B cell (primary cell): ENCODE results near the gene PRPS1. TPM values are rescaled to one million over a fixed set of nuclear protein-coding genes. Genes with fewer than 3 reads are reported as not detected.

Source experiments
- ATAC-seq: fragments of 200-7000 bp; cut with Tn5 transposase; one replicate; pipeline ENCODE4 v1.10.0; 2021; ENCODE audit warnings: low read depth, mild to moderate bottlenecking, moderate number of reproducible peaks, moderate library complexity
- CTCF ChIA-PET: fragments of 350-600 bp; sonication (Branson Sonifier 250); formaldehyde crosslinking; loops from one replicate; lab custom pipeline; 2021; ENCODE audit warnings: antibody characterized with exemption, inconsistent platforms; lab: Charles Lee
- POLR2A ChIA-PET: fragments of 350-600 bp; sonication (Branson Sonifier 250); formaldehyde crosslinking; loops from one replicate; lab custom pipeline; 2021; ENCODE audit warnings: antibody characterized with exemption; lab: Charles Lee
- DNase-seq: peaks from one replicate; pipeline ENCODE4 v3.0.0; 2013
- H2AFZ ChIP-seq: 2 replicates; pipeline ENCODE4 v1.6.1; 2012; ENCODE audit warnings: mild to moderate bottlenecking, low read depth, low read length; ENCODE audit not compliant: insufficient read depth, poor library complexity, severe bottlenecking
- H3K27ac ChIP-seq, 2 donors: 1 replicate in 1 of 2; 2 replicates in 1 of 2; pipeline ENCODE4 v1.5.1; 2012 to 2013; ENCODE audit warnings: low read length in 2 of 2, mild to moderate bottlenecking in 2 of 2, moderate library complexity in 1 of 2
- H3K27me3 ChIP-seq, 4 experiments: fragments of 200-600 bp in 1 of 4; sonication (generic) in 1 of 4; replicated peaks in 1 of 4; 1 replicate in 2 of 4; 2 replicates in 2 of 4; pipeline versions ENCODE4 v1.6.1 to v1.7.0; 2013 to 2016; ENCODE audit warnings: low read length in 3 of 4, mild to moderate bottlenecking in 2 of 4, mixed read lengths in 1 of 4, moderate library complexity in 1 of 4; ENCODE audit not compliant: insufficient read depth in 4 of 4, control insufficient read depth in 3 of 4; ENCODE audit errors: control extremely low read depth in 1 of 4
- H3K36me3 ChIP-seq, 2 experiments: replicated peaks in 1 of 2; 1 replicate in 1 of 2; 2 replicates in 1 of 2; pipeline versions ENCODE4 v1.6.1 to v1.7.1; 2013; ENCODE audit warnings: low read length in 1 of 2; ENCODE audit not compliant: insufficient read depth in 2 of 2, control insufficient read depth in 1 of 2; ENCODE audit errors: control extremely low read depth in 1 of 2, extremely low read depth in 1 of 2
- H3K4me1 ChIP-seq, 2 donors: fragments of 200-600 bp in 1 of 2; sonication (generic) in 1 of 2; 1 replicate in 1 of 2; 2 replicates in 1 of 2; pipeline versions ENCODE4 v1.5.1 to v1.6.1; 2013 to 2017; ENCODE audit warnings: low read length in 2 of 2; ENCODE audit not compliant: control insufficient read depth in 2 of 2, insufficient read depth in 2 of 2
- H3K4me2 ChIP-seq: replicated peaks from 2 replicates; pipeline ENCODE3; 2012; ENCODE audit warnings: mild to moderate bottlenecking, low read depth, low read length; ENCODE audit not compliant: poor library complexity, severe bottlenecking
- H3K4me3 ChIP-seq, 5 experiments: fragments of 200-600 bp in 1 of 5; sonication (generic) in 1 of 5; 1 replicate in 3 of 5; 2 replicates in 2 of 5; pipeline versions ENCODE4 v1.5.1 to v1.7.0; 2011 to 2016; ENCODE audit warnings: low read length in 4 of 5, mild to moderate bottlenecking in 4 of 5, low read depth in 2 of 5, control low read depth in 1 of 5, moderate library complexity in 1 of 5; ENCODE audit not compliant: insufficient read depth in 1 of 5; ENCODE audit errors: control extremely low read depth in 1 of 5, extremely low read depth in 1 of 5
- H3K79me2 ChIP-seq: fragments of 200-600 bp; sonication (generic); one replicate; pipeline ENCODE4 v1.6.0; 2016; ENCODE audit warnings: low read length; ENCODE audit not compliant: control insufficient read depth, insufficient read depth
- H3K9ac ChIP-seq: fragments of 200-600 bp; sonication (generic); 2 replicates; pipeline ENCODE4 v1.6.1; 2017; ENCODE audit warnings: mild to moderate bottlenecking, low read length, moderate library complexity
- H3K9me3 ChIP-seq, 3 donors: one replicate each; pipeline versions ENCODE4 v1.6.1 to v1.7.1; 2013; ENCODE audit warnings: low read length in 2 of 3; ENCODE audit not compliant: control insufficient read depth in 2 of 3, insufficient read depth in 1 of 3; ENCODE audit errors: control extremely low read depth in 1 of 3
- H4K20me1 ChIP-seq: 2 replicates; pipeline ENCODE4 v1.6.0; 2012; ENCODE audit warnings: mild to moderate bottlenecking, low read length; ENCODE audit not compliant: insufficient read depth, control insufficient read depth, poor library complexity, severe bottlenecking
- H3K27ac Mint-ChIP-seq: one replicate; pipeline ENCODE4 v1.8.0; 2021; ENCODE audit warnings: mixed read lengths
- H3K27me3 Mint-ChIP-seq: one replicate; pipeline ENCODE4 v1.8.0; 2021; ENCODE audit warnings: mixed read lengths
- H3K4me1 Mint-ChIP-seq: one replicate; pipeline ENCODE4 v1.8.0; 2021; ENCODE audit warnings: mixed read lengths
- H3K4me3 Mint-ChIP-seq: one replicate; pipeline ENCODE4 v1.8.0; 2021; ENCODE audit warnings: mixed read lengths
- H3K9me3 Mint-ChIP-seq: one replicate; pipeline ENCODE4 v1.8.0; 2022; ENCODE audit warnings: mixed read lengths; ENCODE audit not compliant: insufficient read depth
- CTCF ChIP-seq: fragments of 200-600 bp; IDR thresholded peaks from one replicate; pipeline ENCODE4 v1.8.0; 2022; ENCODE audit warnings: antibody characterized with exemption, mild to moderate bottlenecking
- EZH2 ChIP-seq: IDR thresholded peaks from 2 replicates; pipeline ENCODE4 v1.6.1; 2012; ENCODE audit warnings: borderline replicate concordance, low read depth, mild to moderate bottlenecking, moderate library complexity, low read length; ENCODE audit not compliant: insufficient read depth, poor library complexity, severe bottlenecking
- WGBS: methylation state at CpG from one replicate; pipeline ENCODE4 v1.1.5; 2013; ENCODE audit warnings: missing lambda C conversion rate; ENCODE audit not compliant: insufficient coverage; 5-methylcytosine and 5-hydroxymethylcytosine counted together
- intact Hi-C: fragments of 100-400 bp; cut with micrococcal nuclease; formaldehyde crosslinking; loops from one replicate; pipeline ENCODE4 v1.10.0; 2022
- polyA plus RNA-seq: library from polyadenylated mRNA; depleted of rRNA; stranded (reverse); fragments of >200 nt; gene quantifications from 2 replicates; pipeline ENCODE4 v1.2.3, GENCODE V29; 2012
- total RNA-seq, 2 donors: library from RNA; stranded (reverse); fragments of 120-200 nt in 1 of 2; gene quantifications; 1 replicate in 1 of 2; 2 replicates in 1 of 2; pipeline versions ENCODE4 v1.2.3 to v1.2.4, GENCODE V29; 2013 to 2022

The PRPS1 gene
- total and polyA plus RNA-seq, 2 donors (not counting 1 experiment from before 2014, with no cell fraction given), result 42.2 to 52.1 TPM

DNA sequence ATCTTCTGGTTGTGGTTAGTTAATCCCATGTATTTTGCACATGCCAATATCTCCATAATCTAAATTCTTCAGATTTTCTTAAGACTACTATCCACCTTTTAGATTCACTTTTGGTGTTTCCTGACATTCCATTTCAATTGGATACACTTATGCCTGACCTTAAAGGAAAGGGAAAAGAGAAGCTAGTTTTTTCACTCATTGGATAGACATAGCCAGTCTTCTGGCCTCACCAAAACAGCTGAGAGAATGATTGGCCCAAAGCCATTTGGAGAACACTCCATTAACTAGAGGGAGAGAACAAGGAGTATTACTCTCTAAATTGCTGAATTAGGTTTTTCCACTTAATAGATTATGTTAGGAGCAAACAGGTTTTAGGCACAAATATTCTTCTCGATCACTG is 4.0 kb downstream of the PRPS1 start:
- Histone ChIP-seq H3K4me2 (no peak overlapping the region), H3K79me2 (peaks cover 61% of the 10 kb centered on the region), H3K4me3 (no peak overlapping the region), H3K36me3 (no peaks in the 10 kb centered on the region), H3K4me1 (peaks cover 8 to 19% of the 10 kb centered on the region in 2 donors), H3K9me3 (no peaks in the 10 kb centered on the region), H3K9ac (no peak overlapping the region), H3K27ac (no peak overlapping the region), H4K20me1 (peaks cover 8% of the 10 kb centered on the region), H2AFZ (no peak overlapping the region), H3K27me3 (no peaks in the 10 kb centered on the region)
- Mint-ChIP-seq H3K27ac (no peak overlapping the region), H3K4me1 (peaks cover 34% of the 10 kb centered on the region), H3K27me3 (no peaks in the 10 kb centered on the region), H3K9me3 (no peaks in the 10 kb centered on the region), H3K4me3 (no peak overlapping the region)
- CTCF ChIA-PET, result interaction anchor here (0.6 to 2.2 kb wide), 2 partner anchors 27 to 261 kb away, joined by 3 to 6 read pairs; no protein-coding TSS in a partner anchor
- intact Hi-C loops, result no loop called here
- POLR2A ChIA-PET, result no interaction called here
- TF ChIP-seq EZH2 (no peak), CTCF (no peak)
- DNase-seq, result no peak
- WGBS, result no CpG with 5 or more reads among the region's 1 CpG
- no peak for ATAC-seq

DNA sequence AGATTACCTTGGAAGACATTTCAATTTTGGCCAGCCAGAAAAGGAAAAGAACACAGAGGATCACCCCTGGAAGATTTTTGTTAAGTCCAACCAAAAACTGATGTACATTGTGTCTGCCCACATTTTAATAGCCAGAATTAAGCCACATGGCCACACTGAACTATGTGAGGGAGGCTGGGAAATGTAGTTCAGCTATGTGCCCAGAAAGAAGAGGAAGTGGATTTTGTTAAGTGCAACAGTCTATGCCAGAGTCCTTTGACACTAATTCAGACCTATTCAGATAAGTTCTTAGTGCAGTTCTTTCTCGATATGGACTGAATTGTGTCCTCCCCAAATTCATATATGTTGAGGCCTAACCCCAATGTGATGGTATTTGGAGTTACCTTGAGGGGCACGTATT is 18.4 kb downstream of the PRPS1 start:
- Histone ChIP-seq H4K20me1 (no peaks in the 10 kb centered on the region), H3K36me3 (peaks cover 3 to 31% of the 10 kb centered on the region in 2 experiments), H3K9ac (no peak overlapping the region), H3K27me3 (no peaks in the 10 kb centered on the region), H3K79me2 (no peaks in the 10 kb centered on the region), H3K4me2 (no peak overlapping the region), H2AFZ (no peak overlapping the region), H3K4me1 (no peaks in the 10 kb centered on the region), H3K9me3 (no peaks in the 10 kb centered on the region), H3K4me3 (no peak overlapping the region), H3K27ac (no peak overlapping the region)
- H3K4me1 Mint-ChIP-seq, result no peaks in the 10 kb centered on the region
- DNase-seq (peak; percentile 12), ATAC-seq (peak; percentile 63)
- TF ChIP-seq CTCF (no peak), EZH2 (no peak)
- POLR2A ChIA-PET, result no interaction called here
- no peaks in the 10 kb centered on the region for H3K27me3 Mint-ChIP-seq
- CTCF ChIA-PET, result interaction anchor here (0.6 to 1.7 kb wide), 2 partner anchors 9 to 748 kb away, joined by 3 to 5 read pairs; no protein-coding TSS in a partner anchor
- no peaks in the 10 kb centered on the region for H3K9me3 Mint-ChIP-seq
- no CpG with 5 or more reads among the region's 2 CpGs for WGBS
- H3K4me3 Mint-ChIP-seq, result no peak overlapping the region
- intact Hi-C loops, result no loop called here
- H3K27ac Mint-ChIP-seq, result no peak overlapping the region
